Cardiac fibroblast (primary cell): ENCODE data around the gene COLEC12.
A peak's percentile ranks its signal among the peaks of the same experiment; 100 is the strongest.

Experiments
- DNase-seq, 2 donors: peaks; one replicate each; pipeline versions ENCODE4 v3.0.0 to v3.0.0-alpha.2; 2010; ENCODE audit warnings: low read depth in 2 of 2
- H3K4me3 ChIP-seq, 2 donors: replicated peaks in 1 of 2; 1 replicate in 1 of 2; 2 replicates in 1 of 2; pipeline ENCODE4 v1.5.1; 2011; ENCODE audit warnings: low read depth in 2 of 2, low read length in 2 of 2, mild to moderate bottlenecking in 2 of 2, moderate library complexity in 1 of 2
- CTCF ChIP-seq: IDR thresholded peaks from one replicate; pipeline ENCODE4 v1.5.1; 2011; ENCODE audit warnings: low read depth, mild to moderate bottlenecking, low read length, inconsistent platforms

The COLEC12 gene

DNA sequence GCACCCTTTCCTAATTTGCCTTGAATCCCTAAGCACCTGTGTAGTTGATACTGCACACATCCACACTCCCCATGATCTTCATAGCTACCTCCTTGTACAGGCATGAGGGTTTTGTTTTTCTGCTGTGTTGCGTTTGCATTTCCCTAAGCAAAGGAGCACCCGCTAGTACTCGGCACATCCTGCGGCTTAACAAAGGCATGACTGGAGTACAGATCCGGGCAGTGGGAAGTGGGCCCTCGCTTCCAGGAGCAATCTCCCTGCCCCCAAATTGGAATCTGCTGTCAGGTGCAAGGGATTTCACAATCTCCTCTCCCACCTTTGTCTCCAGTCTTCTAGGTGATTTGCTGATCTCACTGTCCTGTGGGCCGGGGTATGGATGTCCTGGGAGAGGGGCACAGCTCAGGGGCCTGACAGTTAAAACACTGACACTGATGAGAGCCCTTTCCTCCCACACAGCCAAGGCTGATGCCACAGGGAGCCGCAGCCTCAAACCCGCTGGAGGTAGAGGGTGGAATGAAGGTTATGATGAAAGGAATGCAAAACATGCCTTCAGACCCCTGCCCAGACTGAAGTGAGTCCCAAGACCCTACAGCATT is 133.9 kb downstream of the COLEC12 start:
- no peak overlapping the region for H3K4me3 ChIP-seq
- TF ChIP-seq CTCF, result no peak
- no peak for DNase-seq

- no peak overlapping the region for H3K4me3 ChIP-seq
- TF ChIP-seq CTCF, result no peak
- no peak for DNase-seq
Observed at GRCh38 chr18:365651-366050, 134.8 kb downstream of the COLEC12 start.

- peak in 1 of 2 donors; percentile 11 for DNase-seq
Observed at GRCh38 chr18:364256-364826, 136.2 kb downstream of the COLEC12 start.

GRCh38 chr18:363301-364085 is 137.0 kb downstream of the COLEC12 start:
- TF ChIP-seq CTCF, result no peak
- no peak overlapping the region for H3K4me3 ChIP-seq
- DNase-seq, result peak; percentile 16 to 69

More at GRCh38 chr18:364256-364826, 136.2 kb downstream of the COLEC12 start:
- TF ChIP-seq CTCF, result no peak
- H3K4me3 ChIP-seq, result no peak overlapping the region

DNA sequence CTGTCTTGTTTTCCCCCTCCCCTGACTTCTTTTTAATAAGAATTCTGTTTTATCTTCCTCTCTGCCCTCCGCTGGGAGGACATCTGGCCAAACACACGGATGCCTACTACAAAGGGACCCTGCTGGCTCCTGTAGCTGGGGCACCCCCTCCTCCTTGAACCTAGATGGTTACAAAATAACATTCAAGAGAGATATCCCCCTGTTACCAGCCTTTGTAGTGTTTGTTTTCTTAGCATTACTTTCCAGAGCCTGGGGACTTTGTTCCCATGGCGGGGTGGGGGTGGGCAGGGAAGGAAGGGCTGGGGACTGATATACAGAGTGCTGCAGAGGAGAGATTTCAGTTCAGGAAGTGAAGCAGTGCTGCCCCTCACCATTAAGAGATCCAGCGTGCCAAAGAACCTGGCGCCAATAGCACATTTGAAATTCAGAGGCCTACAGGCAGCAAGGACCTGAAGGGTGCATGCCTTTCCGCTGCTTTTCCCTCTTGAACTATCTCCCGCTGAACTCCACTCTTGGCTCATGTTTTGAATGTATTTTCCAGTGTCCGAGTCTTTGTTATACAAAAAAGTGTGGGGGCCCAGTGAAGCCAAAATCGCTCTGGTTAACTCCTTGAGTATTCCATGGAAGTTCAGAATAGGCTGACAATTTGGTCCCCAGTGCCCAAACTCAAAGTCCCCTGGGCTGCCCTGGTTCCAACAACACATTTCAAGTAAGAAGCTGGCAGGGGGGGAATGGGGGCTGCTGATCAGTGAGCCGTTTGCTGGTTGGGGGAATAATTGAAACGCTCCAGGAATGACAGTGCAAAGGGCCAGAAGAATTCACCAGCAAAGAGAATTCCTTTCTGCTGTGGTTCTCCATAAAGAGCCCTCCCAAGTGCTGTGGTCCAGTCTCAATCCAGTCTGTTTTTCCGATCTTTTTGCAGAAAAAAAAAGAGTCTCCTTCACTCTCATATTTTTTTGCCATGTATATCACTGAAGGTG is 137.9 kb downstream of the COLEC12 start:
- no peak overlapping the region for H3K4me3 ChIP-seq
- peak in 1 of 2 donors; percentile 29 for DNase-seq
- no peak for TF ChIP-seq CTCF

- TF ChIP-seq CTCF, result no peak
- no peak overlapping the region for H3K4me3 ChIP-seq
- peak; percentile 56 to 68 for DNase-seq
Observed at GRCh38 chr18:361941-362310, 138.6 kb downstream of the COLEC12 start.
